ENCODE results near the gene LRP8.
A peak's percentile ranks its signal among the peaks of the same experiment; 100 is the strongest.

Gene LRP8

DNA sequence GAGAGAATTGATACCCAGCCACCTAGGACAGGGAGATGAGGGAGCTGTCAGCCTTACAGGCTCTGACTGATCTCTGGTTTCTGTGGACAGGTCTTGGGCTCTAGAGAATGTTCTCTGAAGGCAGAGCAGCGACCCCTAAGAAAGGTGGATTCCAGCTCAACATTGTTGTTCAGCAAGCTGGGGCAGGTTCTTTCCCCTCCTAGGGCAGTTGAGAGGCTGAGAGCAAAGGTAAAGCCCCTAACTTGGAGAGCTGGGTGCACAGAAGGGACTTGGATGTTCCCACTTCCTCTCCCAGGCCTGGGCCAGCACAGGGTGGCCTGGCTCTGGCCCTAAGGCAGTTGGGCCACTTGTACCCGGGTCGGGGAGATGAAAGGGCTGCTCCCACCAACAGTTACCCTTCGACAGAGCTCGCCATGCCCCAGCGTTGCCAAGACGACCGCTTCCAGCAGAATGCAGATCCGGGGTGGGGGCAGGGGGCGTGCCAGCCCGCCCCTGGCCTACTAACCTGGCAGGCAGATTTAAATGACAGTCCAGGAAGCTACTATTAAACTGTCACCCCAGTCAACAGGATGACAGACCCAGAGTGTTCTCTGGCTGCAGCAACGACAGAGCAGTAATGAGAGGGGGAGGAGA is 31.6 kb downstream of the LRP8 start:
- TF ChIP-seq CTCF (IDR thresholded peaks at IDR 0.05; ENCODE audit: low read depth, low read length, missing control alignments): no peak
- in situ Hi-C loops (cut with HindIII; ENCODE audit: low sequenced_read_pairs): loop anchor here (5.0 kb wide), 1 partner anchor 46 kb away; no protein-coding TSS in a partner anchor
- no peak overlapping the region for H3K4me3 ChIP-seq (ENCODE audit: low read depth, low read length)
- no peak for DNase-seq (ENCODE audit: low read depth)

DNA sequence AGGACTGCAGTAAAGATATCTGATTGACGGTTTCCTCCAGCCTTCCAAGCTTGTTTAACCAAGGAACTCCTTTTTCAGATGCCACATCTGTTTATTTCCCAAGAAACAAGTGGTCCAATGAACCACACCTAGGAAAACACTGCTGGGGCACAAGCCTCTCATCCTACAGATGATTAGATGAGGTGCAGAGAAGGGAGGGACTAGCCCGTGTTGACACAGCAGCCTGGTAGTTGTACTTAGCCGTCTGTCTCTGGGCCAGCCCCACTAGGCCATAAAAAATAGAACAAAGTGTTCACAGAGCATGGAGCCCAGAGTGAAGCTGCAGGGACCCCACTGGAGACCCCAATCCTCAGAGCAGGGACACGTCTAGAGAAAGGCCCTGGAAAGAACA is 32.1 kb downstream of the LRP8 start:
- no peak overlapping the region for H3K4me3 ChIP-seq (ENCODE audit: low read depth, low read length)
- in situ Hi-C loops (cut with HindIII; ENCODE audit: low sequenced_read_pairs): loop anchor here (5.0 kb wide), 1 partner anchor 47 kb away; no protein-coding TSS in a partner anchor
- DNase-seq (ENCODE audit: low read depth): no peak
- TF ChIP-seq CTCF (IDR thresholded peaks at IDR 0.05; ENCODE audit: low read depth, low read length, missing control alignments): no peak

GRCh38 chr1:53295295-53295694 is 32.6 kb downstream of the LRP8 start:
- in situ Hi-C loops (cut with HindIII; ENCODE audit: low sequenced_read_pairs): loop anchor here (5.0 kb wide), 1 partner anchor 47 kb away; no protein-coding TSS in a partner anchor
- TF ChIP-seq CTCF (IDR thresholded peaks at IDR 0.05; ENCODE audit: low read depth, low read length, missing control alignments): no peak
- DNase-seq (ENCODE audit: low read depth): no peak
- H3K4me3 ChIP-seq (ENCODE audit: low read depth, low read length): no peak overlapping the region

- no peak for TF ChIP-seq CTCF (IDR thresholded peaks at IDR 0.05; ENCODE audit: low read depth, low read length, missing control alignments)
- in situ Hi-C loops (cut with HindIII; ENCODE audit: low sequenced_read_pairs): loop anchor here (5.0 kb wide), 1 partner anchor 103 kb away; no protein-coding TSS in a partner anchor
- peak; percentile 4 for DNase-seq (ENCODE audit: low read depth)
- no peak overlapping the region for H3K4me3 ChIP-seq (ENCODE audit: low read depth, low read length)
These were observed 33.3 kb downstream of the LRP8 start for GRCh38 chr1:53294567-53294966.

DNA sequence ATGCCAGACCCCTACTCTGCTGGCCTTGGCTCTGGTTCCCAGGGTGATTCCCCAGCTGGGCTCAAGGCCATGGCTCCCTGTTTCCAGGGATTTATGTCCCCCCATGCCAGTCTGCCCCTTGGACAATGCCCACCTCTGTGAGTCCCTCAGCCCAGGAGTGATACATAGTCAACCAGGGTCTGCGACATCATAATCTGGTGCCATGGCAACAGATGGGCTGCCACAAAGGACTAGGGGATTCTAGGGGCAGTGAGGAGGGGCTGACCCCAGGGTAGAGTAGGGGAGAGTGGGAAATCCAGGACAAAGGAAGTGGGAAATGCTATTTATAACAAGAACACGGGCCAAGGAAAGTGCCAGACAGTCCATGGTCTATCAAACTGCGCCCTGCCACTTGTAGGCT is 33.8 kb downstream of the LRP8 start:
- H3K4me3 ChIP-seq (ENCODE audit: low read depth, low read length): no peak overlapping the region
- in situ Hi-C loops (cut with HindIII; ENCODE audit: low sequenced_read_pairs): loop anchor here (5.0 kb wide), 1 partner anchor 103 kb away; no protein-coding TSS in a partner anchor
- TF ChIP-seq CTCF (IDR thresholded peaks at IDR 0.05; ENCODE audit: low read depth, low read length, missing control alignments): no peak
- no peak for DNase-seq (ENCODE audit: low read depth)

DNA sequence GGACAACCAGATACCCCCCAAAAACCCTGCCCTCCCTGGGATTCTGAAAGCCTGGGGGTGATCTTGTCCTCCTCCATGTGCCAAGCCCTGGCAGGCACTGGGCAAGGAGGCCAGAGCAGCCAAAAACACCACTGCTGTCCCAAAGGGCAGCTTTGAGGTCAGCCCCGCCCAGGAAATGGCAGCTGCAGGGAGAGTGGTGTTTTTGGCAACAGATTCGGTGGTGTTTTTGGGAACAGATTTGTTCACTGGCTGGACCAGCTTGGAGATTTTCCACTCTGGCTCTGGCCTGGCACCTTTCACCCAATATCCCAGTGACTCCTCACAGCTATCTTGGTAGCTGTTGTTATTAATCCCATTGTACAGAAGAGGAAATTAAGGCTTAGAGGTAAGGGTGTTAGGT is 34.7 kb downstream of the LRP8 start:
- in situ Hi-C loops (cut with HindIII; ENCODE audit: low sequenced_read_pairs): loop anchor here (5.0 kb wide), 1 partner anchor 104 kb away; no protein-coding TSS in a partner anchor
- no peak for DNase-seq (ENCODE audit: low read depth)
- H3K4me3 ChIP-seq (ENCODE audit: low read depth, low read length): no peak overlapping the region
- TF ChIP-seq CTCF (IDR thresholded peaks at IDR 0.05; ENCODE audit: low read depth, low read length, missing control alignments): no peak

Measured in astrocyte of the cerebellum (primary cell).